HG03060 (cell line): Measurements from ENCODE around the gene EIF4B.

Source experiments
- ATAC-seq: cut with Tn5 transposase; IDR thresholded peaks from one replicate; pipeline ENCODE4 v1.9.1; 2021; ENCODE audit warnings: low read depth, moderate number of reproducible peaks; ENCODE audit not compliant: unreplicated experiment

Gene EIF4B

DNA sequence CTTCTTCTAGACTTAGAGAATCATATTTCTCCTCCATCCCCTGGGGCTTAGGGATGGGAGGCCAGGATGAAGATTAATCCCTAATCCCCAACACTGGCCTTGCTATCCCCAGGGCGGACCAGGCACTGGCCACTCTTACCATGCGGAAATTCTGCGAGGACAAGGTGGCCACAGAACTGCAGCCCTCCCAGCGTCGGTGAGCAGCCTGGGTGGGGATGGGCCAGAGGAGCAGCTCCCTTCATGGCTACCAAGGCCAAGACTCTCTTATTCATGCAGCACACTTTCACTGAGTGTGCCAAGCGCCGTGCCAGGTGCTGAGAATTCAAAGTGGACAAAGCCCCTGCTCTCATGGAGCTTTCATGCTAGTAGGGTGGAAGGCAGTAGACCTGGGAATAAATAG lies 50.6 kb downstream of the EIF4B start:
- ATAC-seq, result no peak

DNA sequence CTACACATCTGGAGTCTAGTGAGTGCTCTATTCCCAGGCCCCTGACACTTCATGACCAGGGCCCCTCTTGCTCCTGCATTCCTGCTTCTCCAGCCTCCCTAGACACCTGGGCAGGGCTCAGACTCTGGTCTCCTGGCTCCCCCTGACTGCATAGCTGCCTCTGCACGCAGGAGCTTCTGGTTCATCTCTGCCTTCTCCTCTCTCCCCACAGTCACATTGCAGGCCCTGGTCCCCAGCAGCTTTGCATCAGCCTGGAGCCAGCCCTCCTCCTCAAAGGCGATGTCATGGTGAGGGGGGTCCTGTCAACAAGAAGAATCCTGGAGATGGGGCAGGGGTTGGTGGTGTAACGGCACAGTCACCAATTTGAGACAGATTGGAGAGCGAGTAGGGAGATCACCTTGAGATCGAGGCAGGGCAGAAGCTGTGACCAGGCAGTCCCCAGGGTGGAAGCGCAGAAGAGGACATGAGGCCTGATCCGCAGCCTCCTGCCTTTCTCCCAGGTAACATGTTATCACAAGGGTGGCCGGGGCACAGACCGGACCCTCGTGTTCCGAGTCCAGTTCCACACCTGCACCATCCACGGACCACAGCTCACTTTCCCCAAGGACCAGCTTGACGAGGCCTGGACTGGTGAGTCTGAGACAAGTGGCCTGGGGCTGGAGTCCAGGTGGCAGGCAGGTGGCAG lies 51.7 kb downstream of the EIF4B start:
- no peak for ATAC-seq

DNA sequence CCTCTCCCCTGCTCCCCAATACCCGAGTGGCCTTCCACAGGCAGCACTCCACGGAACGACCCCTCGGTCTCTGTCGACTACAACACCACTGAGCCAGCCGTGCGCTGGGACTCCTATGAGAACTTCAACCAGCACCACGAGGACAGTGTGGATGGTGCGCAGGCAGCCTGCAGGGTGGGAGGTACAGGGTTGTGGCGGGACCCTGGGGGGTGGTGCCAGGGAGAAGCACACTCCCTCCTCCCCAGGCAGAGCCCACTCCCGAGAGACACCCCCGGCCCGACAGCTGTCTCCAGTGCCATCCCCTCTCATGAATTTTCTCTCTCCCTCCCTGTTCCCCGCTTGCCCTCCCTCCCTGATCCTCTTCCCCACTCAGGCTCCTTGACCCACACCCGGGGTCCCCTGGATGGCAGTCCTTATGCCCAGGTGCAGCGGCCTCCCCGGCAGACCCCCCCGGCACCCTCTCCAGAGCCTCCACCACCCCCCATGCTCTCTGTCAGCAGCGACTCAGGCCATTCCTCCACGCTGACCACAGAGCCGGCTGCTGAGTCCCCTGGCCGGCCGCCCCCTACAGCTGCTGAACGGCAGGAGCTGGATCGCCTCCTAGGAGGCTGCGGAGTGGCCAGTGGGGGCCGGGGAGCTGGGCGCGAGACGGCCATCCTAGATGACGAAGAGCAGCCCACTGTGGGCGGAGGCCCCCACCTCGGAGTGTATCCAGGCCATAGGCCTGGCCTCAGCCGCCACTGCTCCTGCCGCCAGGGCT lies 52.6 kb downstream of the EIF4B start:
- no peak for ATAC-seq

DNA sequence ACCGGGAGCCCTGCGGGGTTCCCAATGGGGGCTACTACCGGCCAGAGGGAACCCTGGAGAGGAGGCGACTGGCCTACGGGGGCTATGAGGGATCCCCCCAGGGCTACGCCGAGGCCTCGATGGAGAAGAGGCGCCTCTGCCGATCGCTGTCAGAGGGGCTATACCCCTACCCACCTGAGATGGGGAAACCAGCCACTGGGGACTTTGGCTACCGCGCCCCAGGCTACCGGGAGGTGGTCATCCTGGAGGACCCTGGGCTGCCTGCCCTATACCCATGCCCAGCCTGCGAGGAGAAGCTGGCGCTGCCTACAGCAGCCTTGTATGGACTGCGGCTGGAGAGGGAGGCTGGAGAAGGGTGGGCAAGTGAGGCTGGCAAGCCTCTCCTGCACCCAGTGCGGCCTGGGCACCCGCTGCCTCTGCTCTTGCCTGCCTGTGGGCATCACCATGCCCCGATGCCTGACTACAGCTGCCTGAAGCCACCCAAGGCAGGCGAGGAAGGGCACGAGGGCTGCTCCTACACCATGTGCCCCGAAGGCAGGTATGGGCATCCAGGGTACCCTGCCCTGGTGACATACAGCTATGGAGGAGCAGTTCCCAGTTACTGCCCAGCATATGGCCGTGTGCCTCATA lies 53.3 kb downstream of the EIF4B start:
- no peak for ATAC-seq

DNA sequence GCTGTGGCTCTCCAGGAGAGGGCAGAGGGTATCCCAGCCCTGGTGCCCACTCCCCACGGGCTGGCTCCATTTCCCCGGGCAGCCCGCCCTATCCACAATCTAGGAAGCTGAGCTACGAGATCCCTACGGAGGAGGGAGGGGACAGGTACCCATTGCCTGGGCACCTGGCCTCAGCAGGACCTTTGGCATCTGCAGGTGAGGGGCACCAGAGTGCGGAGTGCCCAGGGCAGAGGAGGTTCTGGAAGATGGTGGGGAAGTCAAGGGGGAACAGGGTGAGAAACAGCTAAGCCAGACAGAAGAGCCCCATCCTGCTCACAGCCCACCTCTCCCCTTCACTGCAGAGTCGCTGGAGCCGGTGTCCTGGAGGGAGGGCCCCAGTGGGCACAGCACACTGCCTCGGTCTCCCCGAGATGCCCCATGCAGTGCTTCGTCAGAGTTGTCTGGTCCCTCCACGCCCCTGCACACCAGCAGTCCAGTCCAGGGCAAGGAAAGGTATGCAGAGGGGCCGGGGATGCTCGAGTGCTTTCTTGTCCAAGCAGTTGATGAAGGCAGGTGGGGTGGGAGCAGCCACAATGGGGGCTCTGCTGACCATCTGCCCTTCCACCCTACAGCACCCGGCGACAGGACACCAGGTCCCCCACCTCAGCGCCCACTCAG lies 53.9 kb downstream of the EIF4B start:
- ATAC-seq, result no peak

DNA sequence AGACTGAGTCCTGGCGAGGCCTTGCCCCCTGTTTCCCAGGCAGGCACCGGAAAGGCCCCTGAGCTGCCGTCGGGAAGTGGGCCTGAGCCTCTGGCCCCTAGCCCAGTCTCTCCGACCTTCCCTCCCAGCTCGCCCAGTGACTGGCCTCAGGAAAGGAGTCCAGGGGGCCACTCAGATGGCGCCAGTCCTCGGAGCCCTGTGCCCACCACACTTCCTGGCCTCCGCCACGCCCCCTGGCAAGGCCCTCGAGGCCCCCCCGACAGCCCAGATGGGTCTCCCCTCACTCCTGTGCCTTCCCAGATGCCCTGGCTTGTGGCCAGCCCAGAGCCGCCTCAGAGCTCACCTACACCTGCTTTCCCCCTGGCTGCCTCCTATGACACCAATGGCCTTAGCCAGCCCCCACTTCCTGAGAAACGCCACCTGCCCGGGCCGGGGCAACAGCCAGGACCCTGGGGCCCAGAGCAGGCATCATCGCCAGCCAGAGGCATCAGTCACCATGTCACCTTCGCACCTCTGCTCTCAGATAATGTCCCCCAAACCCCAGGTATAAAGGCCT lies 54.5 kb downstream of the EIF4B start:
- ATAC-seq, result no peak

DNA sequence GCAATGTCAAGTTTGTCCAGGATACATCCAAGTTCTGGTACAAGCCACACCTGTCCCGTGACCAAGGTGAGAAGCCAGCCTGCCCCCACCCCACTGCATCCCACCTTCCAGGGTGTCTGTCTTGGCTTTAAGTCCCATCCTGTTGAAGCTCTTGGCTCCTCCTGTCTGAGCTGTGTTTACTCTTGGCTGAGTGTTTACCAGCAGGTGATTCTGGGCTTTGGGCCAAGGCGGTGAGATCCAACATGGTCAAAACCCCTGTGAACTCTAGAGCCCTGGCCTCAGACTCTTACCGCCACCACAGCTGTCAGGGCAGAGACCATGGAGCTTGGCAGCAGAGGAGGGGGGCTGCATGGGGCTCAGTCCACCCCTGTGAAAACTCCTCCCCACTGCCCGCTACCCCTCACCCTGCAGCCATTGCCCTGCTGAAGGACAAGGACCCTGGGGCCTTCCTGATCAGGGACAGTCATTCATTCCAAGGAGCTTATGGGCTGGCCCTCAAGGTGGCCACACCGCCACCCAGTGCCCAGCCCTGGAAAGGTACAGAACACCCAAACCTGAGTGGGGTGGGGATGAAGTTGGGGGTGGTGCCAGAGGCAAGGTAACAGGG lies 55.3 kb downstream of the EIF4B start:
- ATAC-seq, result no peak

DNA sequence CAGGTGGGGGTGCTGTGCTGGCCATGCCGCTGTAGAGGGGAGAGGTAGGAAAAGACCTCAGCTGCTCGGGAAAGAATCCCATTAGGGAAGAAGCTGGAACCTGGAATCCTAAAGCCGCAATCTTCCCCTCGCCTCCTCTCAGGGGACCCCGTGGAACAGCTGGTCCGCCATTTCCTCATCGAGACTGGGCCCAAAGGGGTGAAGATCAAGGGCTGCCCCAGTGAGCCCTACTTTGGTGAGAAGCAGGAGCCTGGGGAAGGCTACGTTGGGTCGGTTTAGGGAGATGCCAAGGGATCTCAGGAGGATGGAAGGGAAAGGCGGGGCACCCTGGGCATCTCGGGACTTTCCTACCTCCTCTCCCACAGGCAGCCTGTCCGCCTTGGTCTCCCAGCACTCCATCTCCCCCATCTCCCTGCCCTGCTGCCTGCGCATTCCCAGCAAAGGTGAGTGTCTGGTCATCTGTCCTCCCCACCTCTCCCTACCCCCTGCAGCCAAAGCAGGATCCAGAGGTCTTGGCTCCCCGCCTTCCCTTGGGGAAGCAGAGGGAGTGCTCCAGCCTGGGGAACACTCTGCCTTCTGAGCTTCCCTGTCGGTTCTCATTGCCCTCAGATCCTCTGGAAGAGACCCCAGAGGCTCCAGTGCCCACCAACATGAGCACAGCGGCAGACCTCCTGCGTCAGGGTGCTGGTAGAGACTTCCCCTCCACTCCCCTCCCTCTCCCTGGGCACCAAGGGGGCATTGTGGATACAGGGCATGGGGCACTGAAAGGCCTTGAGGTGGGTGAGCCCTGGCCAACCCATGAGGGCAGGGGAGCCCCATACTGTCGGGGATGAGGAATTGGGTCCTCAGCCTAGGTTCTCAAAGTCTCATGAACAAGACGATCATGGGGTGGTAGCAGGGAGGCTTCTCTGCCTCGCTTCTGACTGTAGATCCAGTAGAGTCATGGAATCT lies 56.0 kb downstream of the EIF4B start:
- ATAC-seq, result no peak

DNA sequence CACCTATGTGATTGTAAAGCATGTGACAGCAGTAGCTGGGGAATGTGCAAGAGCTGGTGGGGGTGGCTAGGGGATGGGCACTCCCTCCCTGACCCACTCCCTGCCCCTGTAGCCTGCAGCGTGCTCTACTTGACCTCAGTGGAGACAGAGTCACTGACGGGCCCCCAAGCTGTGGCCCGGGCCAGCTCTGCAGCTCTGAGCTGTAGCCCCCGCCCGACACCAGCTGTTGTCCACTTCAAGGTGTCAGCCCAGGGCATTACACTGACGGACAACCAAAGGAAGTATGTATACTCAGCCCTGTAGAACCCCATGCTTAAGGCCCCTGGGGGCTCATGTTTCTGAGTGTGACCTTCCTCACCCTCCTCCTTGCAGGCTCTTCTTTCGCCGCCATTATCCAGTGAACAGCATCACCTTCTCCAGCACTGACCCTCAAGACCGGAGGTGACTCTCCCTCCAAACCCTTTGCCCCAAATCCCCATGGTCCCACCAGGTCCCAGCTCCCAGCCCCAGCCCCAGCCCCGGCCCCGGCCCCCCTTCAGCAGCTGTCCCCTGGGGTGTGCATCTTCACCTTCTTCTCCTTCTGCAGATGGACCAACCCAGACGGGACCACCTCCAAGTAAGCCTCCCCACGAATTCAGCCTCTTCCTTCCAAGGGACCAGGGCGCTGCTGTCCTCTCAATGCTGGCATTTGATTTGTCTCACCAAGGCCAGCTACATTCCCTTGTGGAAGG lies 56.9 kb downstream of the EIF4B start:
- ATAC-seq, result no peak

DNA sequence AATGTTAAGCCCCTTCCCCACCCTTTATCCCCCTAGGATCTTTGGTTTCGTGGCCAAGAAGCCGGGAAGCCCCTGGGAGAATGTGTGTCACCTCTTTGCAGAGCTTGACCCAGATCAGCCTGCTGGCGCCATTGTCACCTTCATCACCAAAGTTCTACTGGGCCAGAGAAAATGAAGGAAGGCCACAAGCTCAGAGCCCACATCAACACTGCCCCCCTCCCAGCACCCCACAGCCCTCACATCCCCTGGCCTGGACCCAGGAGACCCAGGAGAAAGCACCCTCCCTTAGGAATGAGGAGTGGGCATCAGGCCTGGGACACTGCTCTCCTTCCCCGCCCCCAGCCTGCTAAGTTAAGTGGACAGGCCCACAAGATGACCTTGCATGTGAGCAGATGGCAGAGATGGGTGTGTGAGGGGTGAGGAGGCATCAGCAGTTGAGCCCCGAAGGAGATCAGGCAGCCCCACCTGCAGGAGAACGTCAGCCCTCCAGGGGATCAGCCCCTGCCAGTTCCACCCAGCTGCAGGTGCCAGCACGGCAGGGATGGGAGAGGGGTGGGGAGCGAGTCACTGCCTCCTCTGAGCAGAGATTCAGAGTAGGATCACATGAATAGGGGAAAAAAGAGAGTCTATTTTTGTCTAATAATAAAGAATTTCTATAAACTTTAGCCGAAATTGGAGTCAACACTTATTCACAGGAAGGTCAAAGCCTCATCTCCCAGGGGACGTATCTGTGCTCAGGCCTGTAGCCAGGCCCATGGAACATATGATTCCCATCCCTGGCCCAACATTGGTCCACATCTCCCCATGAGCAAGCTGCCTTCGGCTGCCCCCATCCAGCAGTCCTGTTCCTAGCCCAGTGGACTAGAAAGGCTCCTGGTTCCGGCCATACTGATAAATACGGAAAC lies 57.7 kb downstream of the EIF4B start:
- ATAC-seq, result no peak

DNA sequence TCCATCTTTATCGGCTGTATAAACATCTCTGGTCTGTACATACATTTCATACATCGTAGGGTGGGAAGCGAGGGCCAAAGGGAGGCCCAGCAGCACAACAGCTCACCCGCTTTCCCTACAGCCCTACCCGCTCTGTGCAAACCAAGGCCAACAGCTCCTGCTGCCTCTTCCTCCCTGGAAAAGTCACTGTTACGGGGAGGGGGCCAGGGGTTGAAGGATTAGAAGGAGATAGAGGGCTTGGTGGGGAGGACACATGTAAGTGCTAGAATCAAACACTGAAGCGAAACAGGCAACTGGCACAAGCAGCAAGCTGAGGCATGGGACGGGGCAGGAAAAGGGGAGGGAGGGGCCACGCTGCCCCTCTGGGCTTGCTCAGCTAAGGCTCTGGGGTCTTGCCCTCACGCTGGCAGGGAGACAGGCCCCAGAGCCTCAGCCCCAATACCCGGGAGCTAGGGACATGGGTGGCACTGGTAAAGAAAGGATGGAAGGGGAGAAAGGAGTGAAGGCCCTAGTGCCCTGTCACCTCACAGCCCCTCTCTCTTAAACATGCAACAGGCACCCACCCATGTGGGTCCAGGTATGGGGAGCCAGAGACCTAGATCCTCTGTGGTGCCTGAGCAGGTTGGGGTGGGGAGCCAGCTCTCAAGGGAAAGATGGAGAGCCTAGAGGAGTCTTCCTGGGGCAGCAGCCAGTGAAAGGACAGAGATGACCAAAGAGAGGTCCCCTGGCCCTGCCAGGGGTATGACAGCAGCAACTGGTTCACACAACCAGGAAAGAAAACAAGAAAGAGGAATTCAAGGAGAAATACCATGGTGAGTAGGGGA lies 58.6 kb downstream of the EIF4B start:
- ATAC-seq, result no peak

DNA sequence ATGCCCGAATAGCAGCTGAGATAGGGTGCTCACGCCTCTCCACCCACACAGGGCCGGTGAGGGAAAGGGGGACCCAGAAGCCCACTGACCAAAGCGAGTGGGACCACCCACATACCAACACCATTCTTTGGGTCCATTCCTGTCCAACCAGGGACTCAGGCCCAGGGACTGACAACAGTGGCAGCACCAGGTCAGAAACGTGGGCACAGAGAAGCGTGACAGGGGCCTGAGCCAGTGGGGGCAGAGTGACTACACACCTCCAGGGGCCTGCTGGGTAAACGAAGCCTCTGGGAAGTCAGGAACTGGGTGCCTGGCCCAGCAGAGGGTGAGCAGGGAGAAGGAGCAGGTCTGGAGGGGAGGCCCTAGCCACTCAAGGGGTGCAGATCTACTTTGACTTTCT lies 59.2 kb downstream of the EIF4B start:
- no peak for ATAC-seq

DNA sequence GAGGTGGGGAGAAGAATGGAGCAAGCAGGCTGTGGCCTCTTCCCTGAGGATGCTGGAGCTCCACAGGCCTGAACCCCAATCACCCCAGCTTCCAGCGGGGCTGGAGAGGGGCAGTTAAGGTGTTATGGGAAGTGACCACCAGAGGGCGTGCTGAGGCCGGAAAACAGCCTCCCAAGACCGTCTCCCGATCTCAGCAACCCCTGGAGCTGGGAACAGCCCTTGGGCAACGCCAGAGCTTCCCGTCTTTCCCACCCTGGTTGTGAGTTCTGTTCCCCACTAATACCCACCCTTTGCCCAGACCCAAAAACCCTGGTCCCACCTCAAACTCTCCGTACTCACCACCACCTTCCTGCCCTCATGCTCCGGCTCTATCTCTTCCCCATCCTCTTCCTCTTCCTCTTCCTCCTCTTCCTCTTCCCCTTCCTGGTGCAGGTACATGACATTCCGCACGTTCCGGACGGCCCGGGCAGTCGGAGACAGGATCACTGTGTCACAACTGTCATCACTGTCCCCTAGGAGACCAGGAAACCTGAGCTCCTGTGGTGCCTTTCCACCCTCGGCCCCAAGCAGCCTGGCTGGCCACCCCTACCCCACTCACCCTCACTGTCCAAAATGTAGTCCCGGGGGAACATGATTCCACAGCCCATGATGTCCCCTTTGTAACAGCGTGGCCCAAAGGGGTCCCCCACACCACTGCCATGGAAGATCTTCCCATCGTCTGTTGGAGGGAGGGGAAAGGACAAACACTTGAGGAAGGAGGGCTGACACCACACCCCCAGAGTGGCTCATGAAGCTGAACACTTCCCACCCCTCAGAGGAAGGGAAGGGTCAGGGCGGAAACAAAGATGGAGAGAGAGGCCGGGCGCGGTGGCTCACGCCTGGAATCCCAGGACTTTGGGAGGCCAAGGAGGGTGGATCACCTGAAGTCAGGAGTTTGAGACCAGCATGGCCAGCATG lies 60.0 kb downstream of the EIF4B start:
- no peak for ATAC-seq

DNA sequence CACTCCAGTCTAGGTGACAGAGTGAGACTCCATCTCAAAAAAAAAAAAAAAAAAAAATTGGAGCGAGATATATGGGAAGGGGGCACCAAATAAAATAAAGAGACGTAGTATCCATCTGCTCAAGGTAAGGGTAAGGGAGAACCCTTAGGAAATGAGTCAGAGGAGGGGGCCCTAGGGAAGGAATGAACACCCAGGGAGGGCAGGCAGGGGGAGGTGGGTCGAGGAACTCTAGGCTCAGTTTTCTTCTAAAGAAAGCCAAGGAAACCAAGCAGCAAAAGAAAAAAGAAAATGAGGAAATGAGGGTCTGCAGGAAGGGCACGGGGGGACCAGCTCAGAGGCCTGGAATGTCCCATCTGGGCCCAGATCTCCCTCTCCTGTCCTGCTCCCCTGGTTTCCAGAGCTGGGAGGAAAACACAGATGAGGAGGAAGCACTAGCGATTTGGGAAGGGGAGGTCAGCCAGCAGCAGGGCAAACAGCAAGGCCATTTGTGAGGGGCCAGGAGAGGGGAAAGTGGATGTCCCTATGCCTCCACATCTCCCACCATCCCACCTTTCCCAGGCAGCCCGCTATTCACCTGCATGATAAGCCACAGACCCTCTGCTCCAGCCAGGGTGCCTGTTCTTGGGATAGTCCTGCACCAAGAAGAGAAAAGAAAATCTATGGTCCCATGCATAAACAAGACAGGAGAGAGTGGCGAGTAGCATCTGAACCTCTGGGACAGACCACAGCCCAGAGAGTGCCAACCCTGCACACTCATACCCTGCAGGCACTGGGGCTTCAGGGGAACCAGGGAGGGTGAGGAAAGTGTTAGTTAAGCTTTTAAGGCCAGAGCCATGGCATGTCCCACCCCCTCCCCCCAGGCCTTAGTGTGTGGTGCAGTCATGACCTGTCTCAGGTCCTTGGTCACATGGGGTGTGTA lies 61.1 kb downstream of the EIF4B start:
- ATAC-seq, result no peak
